HG03520 (cell line): ENCODE measurements around the gene PCSK2.

Experiments
- ATAC-seq: cut with Tn5 transposase; IDR thresholded peaks from one replicate; pipeline ENCODE4 v1.9.1; 2021; ENCODE audit warnings: mild to moderate bottlenecking, moderate library complexity; ENCODE audit not compliant: unreplicated experiment

The PCSK2 gene

DNA sequence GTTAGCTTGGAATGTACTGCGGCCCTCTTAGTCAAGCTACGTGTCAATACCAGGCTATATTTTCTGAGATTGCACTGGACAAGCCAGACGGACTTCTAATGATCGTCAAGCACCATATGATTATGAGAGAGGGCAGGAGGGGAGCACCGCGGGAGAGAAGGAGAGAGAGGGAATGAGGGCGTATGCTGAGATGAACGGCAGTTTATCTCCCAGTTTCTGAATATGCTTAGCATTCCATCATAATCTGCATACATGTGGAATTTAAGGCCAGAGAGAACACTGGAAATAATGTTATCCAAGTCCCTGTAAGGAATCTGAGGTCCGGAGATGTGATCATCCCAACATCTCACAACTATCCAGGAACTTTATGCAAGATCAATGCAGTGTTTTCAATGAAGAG lies 244.1 kb downstream of the PCSK2 start:
- ATAC-seq, result no peak

DNA sequence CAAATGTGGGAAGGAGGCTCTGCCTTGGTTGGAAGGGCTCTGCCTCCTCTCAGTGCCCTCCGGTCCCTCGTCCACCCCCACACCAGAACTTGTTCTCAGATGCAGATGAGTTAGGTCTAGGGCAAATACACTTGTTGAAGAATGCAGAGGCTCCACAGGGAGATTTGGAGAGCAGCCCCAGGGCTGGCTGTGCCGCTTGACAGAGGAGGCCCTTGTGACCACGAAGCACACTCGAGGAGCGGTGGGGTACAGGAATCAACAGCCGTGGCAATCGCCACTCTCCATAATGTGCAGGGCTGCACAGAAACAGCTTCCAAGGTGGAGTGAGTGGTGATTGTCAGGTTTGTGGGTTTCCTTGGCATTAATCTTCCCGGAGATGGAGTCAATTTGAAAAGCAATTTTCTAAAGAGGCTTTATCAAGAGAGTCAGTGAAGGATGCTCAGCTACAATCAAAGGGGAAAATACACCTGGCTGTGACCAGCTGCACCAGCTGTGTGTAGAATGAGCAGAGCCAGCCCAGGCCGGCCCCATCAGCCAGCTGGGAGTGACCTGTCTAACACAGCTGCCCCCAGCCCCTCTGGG lies 244.9 kb downstream of the PCSK2 start:
- ATAC-seq, result no peak

DNA sequence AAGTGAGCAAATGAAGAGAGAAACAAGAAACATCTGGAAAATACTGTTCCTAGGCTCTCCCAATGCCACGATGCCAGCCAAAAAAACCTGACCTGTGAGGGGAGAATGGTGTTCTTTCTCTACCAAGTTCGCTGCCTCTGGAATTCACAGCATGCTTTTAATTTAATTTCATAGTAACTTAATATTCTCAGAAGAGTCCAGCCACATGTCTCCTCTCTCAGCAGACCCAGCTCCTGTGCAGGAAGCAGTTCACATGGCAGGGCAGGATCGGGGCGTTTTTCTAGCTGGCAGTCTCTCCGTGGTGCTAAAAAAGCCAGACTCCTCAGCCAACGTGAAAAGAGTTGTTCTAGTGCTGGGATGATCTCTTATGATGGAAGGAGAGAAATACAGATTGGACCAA lies 246.8 kb downstream of the PCSK2 start:
- no peak for ATAC-seq

DNA sequence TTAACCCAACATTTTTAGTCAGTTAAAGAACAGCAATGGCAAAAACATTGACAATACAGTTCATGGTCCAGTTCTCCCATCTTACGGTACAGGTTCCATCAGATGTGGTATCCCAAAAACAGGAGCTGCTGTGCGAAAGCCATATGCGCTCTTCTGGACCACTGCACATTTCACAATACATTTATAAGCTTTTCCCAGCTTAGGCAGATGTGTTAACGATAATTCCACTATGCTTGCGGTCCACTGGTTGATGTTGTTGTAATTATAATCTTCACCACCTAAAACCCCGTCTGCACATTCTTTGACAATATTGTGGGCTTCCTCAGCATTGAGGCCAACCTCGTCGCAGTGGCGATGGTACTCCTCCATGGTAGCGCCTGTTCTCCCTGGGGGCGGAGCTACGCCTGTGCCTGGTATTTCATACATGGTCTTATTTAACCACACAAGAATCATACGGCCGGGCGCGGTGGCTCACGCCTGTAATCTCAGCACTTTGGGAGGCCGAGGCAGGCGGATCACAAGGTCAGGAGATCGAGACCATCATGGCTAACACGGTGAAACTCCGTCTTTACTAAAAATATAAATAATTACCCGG lies 252.3 kb downstream of the PCSK2 start:
- no peak for ATAC-seq

DNA sequence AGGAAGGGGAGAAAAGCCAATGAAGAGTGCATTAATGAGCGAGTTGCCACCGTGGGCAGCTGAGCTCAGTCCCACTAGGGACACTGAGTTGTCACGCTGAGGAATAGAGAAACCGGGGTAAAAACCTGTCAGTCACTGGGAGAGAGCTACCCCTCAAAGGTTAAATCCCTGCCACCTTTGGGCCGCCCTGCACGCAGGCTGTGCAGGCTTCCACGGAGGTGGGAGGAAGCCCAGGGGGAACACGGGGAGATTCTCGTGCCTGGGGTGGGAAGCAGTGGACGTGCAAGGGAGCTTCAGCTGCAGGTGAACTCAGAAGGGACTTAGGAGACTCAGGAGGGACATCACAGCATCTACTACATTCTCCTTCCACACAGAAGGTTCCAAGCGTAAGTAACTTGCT lies 253.9 kb downstream of the PCSK2 start:
- ATAC-seq, result no peak

DNA sequence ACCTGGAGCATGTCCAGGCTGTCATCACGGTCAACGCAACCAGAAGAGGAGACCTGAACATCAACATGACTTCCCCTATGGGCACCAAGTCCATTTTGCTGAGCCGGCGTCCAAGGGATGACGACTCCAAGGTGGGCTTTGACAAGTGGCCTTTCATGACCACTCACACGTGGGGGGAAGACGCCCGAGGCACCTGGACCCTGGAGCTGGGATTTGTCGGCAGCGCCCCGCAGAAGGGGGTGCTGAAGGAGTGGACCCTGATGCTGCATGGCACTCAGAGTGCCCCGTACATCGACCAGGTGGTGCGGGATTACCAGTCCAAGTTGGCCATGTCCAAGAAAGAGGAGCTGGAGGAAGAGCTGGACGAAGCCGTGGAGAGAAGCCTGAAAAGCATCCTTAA lies 254.8 kb downstream of the PCSK2 start:
- ATAC-seq, result no peak

DNA sequence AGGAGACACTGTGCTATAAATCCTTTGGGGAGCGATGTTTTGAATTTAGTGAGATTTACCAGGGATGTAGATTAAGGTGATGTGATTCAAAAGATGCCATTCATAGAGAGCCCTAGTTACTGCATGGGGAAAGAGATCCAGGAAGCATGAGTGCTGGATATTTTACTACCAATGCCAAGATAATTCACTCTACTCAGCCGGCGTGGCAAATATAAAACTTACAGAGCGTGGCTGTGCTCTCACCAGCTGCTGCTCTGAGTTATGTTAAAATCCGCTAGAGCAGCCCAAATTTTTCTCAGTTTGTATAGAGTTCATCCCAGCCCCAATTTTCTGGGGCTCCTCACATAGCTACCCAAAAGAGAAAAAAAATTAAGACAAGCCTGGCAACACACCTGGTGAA lies 255.7 kb downstream of the PCSK2 start:
- ATAC-seq, result no peak

DNA sequence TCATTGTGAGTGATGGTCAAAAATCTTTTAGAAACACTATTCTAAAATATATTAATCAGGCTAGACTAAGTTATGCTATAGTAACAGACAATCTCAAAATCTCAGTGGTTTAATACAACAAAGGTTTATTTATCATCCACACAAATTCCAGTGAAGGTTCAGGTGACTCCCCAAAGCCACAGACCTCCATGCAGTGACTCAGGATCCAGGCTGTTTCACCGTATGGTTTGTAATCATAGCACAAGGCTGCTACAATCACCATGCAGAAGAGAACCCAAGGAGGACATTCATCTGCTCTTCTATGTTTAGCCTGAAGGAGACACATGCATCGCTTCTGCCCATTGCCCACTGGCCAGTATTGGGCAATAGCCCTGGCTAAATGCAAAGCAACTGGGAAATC lies 258.2 kb downstream of the PCSK2 start:
- ATAC-seq, result no peak

DNA sequence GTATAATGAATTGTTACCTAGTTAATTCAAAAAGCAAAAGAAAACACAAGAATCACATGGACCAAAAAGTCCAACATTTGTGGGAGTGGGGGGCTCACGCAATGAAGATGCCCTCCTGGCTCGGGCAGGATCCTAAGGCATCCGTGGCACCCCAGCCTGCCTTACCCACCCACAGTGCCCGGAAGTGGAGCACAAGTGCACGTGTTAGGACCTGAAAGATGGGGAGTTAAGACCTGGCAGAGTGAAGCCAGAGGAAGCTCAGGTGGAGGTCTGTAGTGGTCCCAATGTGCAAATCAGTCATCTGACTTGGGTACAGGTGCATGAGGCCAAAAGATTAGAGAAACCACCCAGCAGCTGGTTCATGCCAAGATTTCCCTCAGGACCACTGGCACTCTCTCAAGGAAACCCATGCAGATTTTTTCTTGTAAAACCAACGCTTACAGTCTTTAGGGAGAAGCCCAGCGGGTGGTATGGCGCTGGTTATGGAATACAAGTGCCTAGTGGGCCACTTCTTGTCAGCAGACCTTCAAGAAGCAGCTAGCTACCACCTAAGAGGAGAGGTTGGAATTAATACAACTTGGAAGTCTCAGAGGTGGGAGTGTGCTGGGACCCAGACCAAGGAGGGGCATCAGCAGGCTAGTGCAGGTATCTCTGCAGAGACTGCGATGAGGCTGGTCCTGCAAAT lies 262.2 kb downstream of the PCSK2 start:
- no peak for ATAC-seq

DNA sequence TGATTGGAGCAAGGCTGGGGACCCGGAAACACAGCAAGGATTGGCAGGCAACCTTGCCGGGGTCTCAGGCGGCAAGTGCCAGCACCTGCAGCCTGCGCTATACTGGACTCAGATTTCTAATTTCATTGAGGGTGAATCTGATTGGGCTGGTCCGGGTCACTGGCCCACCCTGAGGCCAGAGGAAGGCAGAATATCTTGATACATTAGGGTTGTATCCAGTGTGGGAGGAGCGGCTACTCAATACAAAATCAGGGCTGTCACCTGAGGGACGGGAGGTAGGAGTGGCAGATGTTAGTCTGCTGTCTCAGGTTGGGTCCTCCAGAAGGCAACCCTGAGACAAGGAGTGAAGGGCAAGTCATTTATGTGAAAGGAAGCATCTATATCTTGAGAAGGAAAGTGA lies 263.7 kb downstream of the PCSK2 start:
- ATAC-seq, result no peak

DNA sequence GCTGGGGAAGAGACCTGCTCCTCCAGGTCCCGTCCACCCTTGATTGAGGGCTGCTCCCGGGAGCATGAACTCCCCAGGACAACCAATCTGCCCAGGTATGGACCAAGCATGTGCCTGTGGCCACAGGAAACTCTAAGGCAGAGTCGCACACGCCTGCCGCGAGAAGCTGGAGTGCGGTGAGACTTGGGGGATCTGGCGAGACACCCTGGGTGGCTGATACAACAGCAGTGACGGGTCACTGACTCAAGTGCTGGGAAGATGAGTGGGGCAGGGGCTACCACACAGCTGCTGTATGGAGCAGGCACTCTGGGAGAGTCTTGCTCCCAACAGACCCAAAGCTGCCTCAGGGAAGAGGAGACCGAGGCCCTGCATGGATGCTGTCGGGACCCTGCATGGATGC lies 264.2 kb downstream of the PCSK2 start:
- no peak for ATAC-seq

DNA sequence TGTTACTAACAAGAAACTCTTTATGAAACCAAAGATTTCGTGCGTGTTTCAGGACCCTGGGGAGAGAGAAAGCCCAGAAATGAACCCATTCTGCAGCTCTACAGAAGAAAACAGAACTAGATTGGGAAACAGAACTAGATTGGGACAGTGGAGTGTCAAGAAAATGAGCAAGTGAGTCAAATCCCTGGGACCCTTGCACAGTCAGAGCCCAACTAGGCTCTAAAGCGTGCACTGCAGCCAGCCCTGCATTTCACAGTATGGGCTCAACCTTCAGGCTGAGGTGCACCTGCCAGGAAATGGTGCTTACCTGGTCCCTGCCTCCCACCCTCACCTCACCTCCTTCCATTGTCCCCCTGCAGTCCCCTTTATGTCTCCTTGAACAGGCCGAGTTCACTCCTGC lies 264.6 kb downstream of the PCSK2 start:
- no peak for ATAC-seq

DNA sequence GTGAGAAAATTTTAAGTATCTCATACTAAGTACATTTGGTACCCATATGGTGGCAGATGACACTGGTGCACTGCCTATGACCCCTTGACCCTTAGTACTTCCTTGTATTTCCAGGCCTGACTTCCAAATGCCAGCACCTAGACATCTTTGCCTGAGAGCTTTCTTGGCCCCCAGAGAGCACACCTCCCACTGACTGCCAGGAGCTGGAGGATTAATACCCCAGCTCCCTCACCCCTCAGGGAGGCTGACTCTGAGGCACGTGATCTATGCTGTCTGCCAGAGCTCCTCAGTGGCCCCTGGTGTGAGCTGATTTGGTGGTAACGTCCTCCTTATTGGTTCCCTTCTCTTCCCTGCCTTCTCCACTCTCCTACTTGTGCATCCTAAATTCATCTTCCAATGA lies 266.3 kb downstream of the PCSK2 start:
- ATAC-seq, result no peak

DNA sequence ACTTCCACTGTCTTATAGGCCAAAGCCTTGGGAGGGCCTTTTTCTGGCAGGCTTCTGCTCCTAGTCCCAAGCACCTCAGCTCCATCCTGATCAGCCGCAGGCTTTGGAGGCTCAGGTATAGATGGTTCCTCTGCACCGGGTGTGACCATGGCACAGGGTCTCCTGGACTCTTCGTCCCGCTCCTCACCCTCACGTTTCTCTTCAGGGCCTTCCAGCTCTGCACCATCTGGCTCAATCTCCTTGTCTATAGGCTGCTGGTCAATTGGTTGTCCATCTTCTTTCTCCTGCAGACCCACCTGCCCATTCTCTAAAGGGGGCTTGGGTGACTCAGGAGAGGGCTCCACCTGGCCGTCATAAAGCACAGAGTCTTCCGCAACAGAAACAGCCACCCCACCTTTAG lies 267.4 kb downstream of the PCSK2 start:
- ATAC-seq, result no peak

DNA sequence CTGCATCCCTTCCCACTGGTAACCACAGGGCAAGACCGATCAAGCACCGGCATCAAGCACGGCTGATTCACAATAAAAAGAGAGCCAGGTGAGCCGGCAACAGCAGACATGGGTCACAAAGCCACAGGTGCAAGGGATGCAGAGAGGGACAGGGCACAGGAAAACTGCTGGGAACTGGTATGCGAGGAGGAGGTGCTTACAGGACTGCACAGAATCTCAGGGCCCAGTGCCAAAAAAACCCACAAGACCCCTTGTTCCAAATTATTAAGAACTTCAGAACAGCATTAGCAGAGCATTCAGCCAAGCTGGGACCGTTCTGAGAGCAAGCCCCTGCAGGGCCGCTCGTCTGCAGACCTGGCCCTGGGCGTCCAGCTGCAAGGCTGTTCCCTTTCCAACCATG lies 269.0 kb downstream of the PCSK2 start:
- ATAC-seq, result no peak

DNA sequence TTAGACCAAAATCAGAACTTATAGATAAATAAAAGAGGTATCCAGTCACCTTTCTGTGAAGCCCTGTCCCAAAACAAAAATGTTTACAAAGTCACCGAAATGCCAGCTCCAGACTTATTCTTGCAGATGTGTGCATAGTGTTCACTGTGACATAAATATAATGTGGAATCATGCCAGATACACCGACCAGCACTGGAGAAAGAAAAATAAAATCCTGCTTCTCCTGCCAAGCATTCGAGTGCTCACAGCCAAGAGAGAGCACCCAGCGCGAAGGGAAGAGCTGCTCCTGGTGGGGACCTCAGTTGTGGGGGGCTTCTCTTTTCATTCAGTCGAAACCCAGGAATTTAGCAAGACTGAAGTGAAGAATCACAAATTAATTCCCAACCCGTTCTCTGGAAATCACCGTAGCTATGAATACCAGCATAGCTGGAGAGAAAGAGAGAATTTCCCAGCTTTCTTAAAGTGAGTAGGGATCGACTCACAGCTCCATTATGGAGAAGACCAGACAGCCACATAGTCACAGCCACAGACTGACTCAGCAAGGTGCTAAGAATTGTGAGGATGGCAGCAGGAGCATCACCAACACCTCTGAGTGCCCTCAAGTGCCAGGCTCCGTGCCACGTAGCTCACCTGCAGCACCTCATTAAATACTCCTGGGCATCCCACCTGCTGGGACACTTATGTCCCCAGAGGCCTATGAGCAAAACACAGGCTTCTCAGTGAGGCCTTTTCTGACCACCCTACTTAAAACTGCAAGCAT lies 271.2 kb downstream of the PCSK2 start:
- ATAC-seq, result no peak

DNA sequence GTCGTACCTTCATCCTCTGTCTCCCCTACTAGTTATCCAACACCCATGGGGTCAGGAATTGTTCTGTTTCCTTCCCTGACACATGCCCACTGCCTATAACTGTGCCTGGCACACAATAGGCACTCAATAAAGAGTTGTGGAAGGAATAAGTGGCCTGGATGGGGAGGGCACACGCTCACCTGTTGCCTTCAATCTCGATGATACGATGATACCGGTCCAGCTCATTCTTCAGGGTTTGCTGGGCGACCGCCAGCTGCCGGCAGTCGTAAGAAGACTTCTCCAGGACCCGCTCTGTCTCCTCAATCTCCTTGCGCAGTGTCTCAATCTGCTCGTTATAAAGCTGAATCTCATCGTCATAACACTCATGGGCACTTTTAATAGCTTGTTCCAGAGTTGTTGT lies 271.8 kb downstream of the PCSK2 start:
- ATAC-seq, result no peak

DNA sequence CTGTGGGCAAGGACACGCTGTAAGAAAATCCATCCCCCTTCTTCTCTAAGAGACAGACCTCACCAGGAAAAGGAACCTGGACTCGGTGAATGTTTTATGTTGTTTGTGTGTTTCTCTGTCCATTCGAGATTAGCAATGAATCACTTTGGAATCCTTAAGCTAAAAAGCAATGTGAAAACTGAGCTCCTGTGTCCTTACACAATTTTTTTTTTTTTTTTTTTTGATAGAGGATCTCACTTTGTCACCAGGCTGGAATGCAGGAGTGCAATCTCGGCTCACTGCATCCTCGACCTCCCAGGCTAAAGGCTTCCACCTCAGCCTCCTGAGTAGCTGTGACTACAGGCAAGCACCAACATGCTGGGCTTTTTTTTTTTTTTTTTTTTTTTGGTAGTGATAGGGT lies 272.2 kb downstream of the PCSK2 start:
- ATAC-seq, result no peak

DNA sequence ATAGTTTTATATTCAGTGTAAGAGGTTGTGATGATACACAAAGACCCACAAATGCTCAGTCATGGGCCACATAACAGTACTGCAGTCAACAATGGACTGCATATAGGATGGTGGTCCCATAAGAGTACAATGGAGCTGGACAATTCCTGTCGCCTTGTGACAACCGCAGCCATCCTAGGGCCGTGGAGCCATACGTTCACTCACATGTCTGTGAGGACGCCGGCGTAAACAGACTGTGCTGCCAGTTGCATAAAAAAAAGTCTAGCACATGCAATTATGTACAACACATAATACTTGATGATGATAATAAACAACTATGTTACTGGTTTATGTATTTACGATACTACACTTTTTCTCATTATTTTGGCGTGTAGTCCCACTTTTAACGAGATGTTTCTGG lies 273.4 kb downstream of the PCSK2 start:
- ATAC-seq, result no peak

DNA sequence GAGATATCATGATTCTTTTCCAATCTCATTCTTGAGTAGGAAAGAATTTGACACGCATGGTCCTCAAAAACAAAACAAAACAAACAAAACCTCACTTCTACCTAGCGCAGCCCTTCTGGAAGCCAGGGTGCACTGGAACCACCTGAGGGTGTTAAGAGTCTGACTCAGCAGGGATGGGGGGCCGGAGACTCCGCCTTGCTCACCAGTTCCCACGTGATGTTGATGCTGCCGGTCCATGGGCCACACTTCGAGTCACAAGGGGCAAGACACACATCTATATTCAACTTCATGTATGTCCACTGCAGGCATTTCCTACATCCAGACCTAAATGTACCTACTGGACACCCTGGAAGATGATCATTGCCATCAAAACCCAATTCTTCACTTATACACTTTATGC lies 274.0 kb downstream of the PCSK2 start:
- ATAC-seq, result no peak

DNA sequence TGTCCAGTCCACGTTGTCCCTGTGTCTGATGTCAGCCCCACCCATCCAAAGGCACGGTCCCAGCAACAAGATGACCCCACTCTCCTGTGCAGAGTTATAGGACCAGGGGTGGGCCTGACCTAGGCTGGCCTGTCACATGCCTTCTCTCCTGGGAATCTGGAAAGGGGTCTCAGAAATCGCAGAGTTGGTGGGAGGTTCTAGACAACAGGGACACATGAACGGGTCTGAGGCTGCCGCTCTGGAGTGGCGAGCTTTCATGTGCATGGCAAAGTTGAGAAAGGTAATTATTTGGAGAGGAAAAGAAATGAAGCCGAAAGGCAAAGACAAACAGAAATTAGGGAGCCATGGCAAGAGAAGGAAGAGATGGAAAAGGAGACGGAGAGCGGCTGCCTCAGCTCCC lies 274.9 kb downstream of the PCSK2 start:
- ATAC-seq, result no peak

DNA sequence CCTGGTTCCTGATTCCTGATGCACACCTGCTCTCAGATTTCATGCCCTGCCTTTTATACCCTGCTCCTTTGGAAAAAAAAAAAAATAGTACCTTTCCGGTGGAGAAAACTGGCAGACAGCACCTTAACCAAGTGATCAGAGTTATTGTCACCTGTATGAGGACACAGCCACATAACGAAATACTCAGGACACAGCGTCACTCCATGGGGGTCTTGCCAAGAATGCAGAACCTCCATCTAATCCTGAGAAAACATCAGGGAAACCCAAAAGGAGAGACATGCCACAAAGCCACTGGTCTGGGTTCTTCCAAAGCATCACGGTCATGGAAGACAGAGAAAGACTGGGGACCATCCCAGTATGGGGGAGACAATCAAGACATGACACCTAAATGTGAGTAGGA lies 275.3 kb downstream of the PCSK2 start:
- ATAC-seq, result no peak
